Retina (tissue), 1 donor: ENCODE results near the gene ANKRD12.
"Not testable (repeated sequence)": the region's sequence is repeated elsewhere in the genome, so short reads cannot be mapped to it uniquely, and the experiment has no call there.

Experiments used
- DNase-seq: peaks from one replicate; pipeline ENCODE4 v3.0.0-alpha.2; 2016

The ANKRD12 gene

DNA sequence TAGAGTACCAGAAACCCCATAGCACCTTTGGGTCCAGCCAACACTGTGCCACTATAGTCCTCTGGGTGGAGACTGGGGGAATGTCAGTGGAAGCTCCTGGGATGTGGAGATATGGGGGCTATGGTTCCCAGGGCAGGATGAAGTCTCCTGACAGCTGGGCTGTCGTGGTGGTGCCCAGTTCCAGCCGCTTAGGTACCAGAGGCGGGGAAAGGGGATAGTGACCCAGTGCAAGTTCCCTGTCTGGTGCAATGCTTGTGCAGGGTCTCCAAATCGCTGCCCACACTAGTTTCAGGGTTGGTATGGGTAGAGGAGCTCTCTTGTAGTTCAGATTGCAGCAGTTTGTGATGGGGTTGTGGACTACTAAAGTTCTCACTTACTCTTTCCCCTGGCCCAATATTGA is 97.9 kb downstream of the ANKRD12 start:
- no peak for DNase-seq

DNA sequence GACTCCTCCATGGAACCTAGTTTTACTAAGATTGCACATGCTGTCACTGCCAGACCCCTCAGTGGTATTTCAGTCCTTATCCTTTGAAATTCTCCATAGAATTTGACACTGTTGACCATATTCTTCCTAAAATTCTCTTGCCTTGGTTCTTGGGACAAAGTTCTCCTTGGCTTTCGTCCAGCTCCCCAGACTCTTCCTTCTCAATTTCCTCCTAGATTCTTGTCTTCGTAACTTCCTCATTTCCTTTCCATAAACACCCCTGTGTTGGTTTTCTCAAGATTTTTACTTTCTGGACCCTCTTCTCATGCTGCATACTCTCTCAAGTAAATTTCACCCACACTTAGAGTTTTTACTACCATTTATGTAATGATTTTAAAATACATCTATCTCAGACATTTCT is 101.4 kb downstream of the ANKRD12 start:
- no peak for DNase-seq

DNA sequence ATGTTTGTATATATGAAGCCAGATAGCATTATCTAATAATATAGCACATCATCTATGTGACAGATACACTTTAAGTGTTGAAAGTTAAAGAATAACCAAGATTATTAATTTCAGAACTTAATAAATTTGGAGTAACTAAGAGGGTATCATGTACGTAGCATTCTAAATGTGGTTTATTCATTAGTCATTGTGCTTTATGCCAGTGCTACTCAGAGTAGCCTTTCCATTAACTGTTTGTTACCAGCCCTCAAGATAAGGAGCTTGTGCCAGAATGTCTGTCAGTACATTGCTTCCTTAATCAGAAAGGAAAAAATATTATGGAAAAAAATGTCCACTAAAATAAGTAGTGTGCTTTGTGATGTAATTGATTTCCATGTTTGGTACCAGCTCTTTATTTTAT is 103.1 kb downstream of the ANKRD12 start:
- no peak for DNase-seq

DNA sequence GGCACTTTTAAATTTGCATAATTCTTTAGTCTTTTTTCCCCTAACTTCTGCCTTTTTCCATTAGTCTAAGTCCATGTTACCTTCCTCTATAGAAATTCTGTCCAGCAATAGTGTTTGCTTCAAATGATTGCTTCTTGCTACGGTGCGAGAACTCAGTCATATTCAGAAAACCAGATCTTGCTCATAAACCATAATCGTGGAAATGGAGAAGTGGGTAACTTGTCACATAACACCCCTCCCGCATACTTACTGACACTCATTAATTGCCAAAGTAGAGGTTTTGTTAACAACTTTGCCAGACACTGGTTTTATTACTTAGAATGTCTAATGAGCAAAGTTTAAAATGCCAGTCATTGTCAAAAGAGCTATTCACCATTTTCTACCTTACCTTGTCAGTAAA is 103.7 kb downstream of the ANKRD12 start:
- no peak for DNase-seq

DNA sequence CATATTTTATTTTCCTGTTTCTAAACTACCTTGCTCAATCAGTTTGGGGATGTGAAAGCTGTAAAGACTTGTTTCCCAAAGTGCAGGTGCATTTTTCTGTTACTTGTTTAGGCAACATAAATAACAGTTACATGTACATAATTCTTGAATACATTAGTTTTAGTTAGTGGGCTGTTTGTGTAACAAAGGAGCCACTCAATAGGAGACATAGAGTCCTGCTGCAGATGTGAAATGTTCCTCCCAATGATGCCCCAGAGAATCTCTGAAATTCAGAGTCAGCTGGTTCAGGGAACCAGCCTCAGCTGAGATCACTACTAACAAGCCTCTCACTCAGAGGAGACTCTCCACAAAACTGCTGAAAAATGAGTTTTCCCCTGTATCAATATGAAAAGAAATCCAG is 106.4 kb downstream of the ANKRD12 start:
- DNase-seq, result no peak

DNA sequence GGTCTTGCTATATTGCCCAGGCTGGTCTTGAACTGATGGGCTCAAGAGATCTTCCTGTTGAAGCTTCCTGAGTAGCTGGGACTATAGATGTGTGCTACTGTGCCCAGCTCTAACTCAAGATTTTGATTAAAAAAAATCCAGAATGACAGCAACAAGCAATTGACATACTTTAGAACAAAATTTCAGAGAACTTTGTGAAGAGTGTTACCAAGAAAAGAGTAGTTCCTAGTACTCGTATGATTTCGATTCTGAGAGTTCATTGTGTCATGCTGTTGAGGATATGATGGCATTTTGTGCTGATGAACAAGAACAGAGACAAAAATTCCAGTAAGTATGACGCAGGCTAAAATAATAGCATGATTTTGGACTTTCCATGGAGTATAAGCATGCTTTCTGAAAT is 107.8 kb downstream of the ANKRD12 start:
- DNase-seq, result no peak

DNA sequence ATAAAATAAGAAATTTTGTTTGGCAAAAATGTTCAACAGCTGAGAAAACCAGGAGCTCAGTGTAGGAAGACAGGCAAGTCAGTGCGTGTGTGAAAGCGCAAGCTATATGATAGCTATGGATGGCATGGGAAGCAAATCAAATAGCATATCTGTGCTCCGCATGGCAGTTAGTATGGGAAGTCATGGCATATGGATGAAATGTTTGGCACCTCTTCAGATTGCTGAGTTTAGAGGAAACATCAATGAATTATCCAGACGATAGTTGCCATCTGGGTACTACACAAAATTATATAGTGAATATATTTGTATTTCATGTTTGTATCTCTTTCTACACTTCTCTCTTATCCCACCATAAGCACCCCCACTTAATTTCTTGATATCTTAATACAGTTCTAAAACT is 112.1 kb downstream of the ANKRD12 start:
- DNase-seq, result no peak

DNA sequence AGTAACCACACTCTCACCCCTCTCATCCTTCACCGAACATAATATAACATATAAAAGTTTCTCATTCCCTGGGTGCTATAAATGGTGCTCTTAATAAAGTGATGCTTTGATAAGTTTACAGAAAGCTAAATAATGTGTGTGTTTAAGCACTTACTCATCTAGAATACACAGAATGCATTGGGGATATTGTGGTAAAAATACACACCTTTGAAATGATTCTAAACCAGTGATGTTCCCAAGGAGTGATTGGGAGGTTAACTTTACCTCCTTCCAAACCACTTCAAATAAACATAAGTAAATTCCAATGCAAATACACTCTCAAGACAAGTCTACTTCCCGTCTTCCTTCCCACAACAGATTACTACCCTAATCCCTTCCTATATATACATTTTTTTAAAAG is 112.7 kb downstream of the ANKRD12 start:
- DNase-seq, result no peak

DNA sequence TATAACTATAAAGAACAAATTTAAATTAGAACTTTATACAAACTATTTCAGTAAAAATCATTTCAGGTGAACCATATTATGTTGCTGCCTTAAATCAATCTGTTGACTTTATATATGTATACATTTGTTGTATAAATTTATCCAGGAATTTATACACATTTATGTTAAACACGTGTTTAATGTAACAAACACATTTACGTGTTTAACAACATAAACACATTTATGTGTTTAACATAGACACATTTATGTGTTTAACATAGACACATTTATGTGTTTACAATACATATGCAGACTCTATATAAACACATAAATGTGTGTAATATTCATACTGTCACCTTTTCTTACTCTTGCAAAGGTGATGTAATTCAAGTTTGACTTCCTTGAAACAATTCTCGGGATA is 122.6 kb downstream of the ANKRD12 start:
- DNase-seq, result no peak

DNA sequence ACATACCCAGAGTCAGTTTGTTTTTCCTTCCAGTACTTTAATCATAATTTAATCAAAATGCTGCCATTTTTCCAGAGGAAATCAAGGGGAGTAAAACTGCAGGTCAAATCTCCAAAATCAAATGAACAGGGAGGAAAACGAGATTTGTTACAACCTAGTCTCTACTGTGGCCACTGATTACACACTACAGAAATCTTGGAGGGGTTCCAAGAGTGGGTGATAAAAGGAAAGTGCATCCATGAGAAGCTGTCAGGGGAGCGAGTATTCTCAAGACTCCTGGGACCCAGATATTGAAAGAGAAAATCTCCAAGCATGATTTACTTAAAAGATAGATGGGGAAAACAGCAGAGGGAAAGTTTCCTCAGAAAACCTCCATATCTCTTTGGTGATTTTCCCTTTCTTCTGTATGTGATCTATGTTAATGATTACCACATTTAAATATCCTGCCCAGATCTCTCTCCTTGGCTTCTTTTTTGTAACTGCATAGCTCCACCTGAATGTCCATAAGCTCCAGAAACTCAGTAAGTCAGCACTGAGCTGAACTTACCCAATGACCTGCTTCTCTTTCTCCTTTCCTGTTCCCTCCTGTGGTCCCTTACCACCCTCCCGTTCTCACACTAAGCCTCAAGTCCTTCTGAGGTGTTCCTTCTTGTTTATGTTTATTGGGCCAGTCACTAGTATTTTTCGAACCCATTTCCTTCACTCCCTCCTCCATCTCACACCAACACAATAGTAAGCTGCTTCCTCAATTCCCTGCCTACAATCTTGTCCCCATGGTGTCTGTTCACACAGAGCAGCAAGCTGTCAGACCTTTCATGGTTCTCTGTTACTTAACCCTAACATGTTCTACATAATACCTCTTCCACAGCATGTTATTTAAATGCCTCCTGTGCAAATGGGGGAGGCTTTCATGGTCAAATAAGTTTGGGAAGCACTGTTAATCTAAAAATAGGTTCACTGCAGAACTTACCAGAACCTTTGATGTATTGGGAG is 124.1 kb downstream of the ANKRD12 start:
- DNase-seq, result no peak

DNA sequence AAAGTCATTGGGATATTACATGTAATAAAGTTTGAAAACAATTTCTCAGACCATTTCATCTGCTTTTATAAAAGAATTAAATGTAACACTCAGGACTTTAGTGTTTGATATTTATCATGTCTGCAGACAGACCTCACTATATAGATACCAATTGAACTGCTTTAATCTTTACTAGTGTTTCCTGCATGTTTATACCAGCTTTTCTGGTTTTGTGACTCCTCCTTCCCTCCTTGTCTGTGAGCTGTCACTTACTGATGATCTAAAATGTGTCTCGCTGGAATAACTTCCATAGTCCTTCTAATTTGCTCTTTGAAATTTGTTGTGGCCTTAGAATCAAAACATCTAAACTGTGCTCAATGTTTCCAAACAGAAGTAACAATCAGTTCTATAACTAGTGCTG is 126.7 kb downstream of the ANKRD12 start:
- no peak for DNase-seq

DNA sequence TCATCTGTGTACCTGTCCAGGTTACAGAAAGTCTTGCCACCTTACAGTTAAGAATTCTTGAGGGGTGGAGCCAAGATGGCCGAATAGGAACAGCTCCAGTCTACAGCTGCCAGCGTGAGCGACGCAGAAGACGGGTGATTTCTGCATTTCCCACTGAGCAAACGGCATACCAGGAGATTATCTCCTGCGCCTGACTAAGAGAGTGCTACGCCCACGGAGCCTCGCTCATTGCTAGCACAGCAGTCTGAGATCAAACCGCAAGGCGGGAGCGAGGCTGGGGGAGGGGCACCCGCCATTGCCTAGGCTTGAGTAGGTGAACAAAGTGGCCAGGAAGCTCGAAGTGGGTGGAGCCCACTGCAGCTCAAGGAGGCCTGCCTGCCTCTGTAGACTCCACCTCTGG is 128.2 kb downstream of the ANKRD12 start:
- not testable (repeated sequence) for DNase-seq

DNA sequence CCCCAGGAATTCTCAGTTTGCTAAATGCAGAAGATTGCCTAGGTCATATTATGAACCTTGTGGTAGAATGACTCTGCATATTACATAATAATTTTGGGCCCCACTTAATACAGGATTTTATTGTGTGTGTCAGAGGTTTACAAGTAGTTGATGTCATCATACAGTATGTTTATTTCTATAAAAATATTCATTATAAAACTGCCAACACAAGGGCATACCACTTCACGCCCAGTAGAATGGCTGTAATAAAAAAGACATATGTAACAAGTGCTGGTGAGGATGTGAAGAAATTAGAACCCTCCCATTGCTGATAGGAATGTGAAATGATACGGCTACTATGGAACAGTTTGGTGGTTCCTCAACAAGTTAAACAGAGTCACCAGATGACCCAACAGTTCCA is 136.6 kb downstream of the ANKRD12 start:
- no peak for DNase-seq

DNA sequence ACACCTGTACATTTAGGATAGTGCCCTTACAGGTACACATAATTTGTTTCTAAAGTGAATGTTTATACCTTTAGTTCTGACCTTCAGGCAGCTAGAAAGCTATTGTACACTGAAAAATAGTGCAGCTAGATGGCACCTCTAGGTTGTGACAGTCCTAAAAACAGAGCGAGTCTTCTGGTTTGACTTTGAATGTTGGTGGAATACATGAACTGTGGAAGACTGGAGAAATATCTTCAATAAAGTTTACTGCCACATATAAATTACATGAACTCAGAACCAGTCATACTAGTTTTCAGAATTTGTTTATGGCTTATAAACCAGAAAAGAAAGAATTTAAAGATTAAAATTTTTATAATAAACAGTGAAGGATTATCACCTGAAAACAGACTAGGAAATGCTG is 139.3 kb downstream of the ANKRD12 start:
- no peak for DNase-seq

DNA sequence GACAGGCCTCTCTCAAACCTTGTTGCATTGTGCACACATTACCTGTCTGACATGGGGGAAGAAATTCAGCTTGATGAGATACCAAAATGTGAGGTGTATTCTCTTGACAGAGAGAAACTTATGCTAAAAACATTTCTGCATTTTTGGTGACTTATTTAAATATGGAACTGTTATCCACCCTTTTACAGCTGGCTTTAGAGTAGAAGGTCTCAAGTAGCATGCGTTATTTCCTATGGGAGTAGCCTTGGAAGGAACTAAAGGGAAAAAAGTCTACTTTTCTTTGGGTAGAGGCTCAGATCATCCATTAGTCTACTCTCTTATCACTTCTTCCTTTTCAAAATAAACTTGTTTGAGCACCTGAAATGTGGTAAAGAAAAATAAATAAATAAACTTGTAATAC is 141.4 kb downstream of the ANKRD12 start:
- DNase-seq, result no peak

DNA sequence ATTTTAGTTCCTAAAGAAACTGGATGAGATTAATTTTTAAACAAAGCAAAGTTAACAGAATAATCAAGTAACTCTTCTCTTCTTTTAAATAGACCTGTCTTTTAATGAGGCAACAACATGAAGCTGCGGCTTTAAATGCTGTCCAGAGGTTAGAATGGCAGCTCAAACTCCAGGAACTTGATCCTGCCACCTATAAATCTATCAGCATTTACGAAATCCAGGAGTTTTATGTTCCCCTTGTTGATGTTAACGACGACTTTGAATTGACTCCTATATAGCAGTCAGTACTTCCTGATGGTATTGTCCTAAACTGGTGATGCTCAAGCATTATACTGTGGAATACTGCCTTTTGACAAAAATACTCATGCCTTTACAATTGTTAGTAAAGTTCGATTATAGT is 144.3 kb downstream of the ANKRD12 start:
- no peak for DNase-seq

DNA sequence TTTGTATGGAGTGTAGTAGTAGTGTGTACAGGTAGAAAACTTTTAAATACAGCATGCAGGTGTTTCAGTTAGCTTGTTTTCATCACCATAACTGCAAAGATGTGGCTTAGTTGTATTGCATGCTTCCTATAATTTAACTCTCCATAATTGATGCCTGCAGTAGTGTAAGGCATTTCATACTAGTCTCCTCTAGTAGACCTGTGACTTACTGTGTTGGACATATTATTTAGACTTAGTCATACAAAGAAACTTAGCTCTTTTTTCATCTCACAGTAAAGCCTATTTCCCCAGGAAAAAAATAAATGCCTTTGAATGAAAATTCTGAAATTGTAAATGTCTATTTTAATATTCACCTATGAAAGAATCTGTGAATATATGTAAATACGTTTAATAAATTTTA is 145.2 kb downstream of the ANKRD12 start:
- DNase-seq, result no peak

DNA sequence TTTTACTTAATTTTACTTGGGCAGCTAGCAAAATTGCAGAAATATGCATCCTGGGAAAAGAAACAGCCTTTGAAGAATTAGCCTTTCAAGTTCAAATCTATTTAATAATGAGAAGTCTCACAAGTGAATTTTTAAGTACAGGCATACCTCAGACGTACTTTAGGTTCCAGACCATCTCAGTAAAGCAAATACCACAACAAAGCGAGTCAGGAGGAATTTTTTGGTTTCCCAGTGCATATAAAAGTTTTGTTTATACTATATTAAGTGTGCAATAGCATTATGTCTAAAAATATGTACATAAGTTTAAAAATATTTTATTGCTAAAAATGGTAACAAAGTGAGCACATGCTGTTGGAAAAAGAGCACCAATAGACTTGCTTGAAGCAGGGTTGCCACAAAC is 147.2 kb downstream of the ANKRD12 start:
- DNase-seq, result no peak

DNA sequence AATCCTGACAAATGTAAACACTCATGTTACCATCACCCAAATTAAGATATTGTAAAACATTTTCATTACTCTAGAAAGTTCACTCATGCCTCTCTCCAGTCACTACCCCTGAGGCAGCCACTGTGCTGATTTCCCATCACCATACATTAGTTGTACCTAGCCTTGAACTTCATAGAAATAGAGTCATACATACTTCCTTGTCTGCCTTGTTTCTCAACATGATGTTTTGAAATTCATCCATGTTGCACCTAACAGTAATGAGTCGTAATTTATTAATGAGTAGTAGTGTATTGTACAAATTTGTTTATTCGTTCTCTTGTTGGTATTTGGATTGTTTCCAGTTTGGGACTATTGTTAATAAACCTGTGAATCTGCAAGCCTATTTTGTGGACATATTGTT is 149.0 kb downstream of the ANKRD12 start:
- no peak for DNase-seq

DNA sequence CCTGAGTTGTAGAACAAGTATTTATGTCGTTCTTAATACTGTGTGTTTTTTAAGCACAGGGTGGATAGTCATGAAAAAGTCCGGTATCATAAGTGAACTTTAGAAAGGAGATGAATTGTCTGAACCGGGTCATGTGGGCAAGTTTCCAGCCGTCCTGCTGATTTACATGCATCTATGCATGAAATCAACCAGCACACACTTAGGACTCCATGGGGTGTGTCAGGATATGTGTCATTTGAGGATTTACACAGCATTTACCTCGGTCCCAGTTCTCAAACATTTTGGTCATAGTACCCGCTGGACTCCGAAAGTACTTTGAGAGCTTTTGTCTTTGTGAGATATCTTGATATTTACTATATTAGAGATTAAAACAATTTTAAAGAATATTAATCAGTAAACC is 150.5 kb downstream of the ANKRD12 start:
- DNase-seq, result no peak

DNA sequence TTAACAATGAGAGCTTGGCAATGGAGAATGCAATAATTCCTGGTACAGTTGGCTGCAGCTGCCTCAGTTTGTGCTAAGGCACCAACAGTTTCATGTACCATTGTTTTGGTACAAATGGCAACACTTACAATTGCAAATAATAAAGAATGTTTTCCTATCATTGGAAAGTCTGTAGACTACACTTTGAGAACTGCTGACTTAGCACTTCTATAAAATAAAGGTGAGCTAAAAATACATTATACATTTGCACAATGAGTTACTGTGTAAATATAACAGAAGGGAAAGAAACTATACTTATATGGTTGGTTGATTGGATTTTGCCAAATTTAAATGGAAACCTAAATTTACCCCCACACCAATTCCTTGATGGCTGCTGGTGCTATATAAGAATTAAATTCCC is 153.1 kb downstream of the ANKRD12 start:
- DNase-seq, result no peak

DNA sequence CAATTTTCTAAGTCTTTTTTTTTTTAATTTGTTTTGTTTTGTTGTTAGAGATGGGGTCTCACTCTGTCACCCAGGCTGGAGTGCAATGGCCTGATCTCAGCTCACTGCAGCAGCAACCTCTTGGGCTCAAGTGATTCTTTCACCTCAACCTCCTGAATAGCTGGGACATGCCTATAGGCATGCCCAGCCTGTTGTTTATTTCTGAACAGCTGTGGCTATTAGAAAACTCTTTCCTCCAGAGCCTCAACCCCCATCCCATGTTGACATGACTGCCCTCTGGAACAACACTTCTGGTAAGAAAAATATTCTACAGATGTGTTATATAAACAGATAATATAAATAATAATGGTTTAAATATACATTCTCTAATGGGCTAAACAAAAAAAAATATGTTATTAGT is 153.6 kb downstream of the ANKRD12 start:
- no peak for DNase-seq

DNA sequence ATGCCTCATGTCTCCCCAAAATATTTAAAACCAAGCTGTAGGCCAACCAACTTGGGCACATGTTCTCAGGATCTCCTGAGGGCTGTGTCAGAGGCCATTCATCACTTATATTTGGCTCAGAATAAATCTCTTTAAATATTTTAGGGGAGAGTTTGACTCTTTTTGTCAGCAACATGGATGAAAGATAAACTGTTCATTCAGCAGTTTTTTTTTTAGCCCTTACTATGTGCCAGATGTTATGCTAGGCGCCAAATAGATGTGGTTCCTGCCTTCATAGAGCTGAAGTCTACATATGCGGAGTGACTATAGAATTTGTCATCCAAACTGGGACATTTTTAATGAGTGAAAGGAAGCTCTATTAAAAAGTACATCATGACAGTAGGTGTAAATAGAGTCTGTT is 155.5 kb downstream of the ANKRD12 start:
- DNase-seq, result no peak

DNA sequence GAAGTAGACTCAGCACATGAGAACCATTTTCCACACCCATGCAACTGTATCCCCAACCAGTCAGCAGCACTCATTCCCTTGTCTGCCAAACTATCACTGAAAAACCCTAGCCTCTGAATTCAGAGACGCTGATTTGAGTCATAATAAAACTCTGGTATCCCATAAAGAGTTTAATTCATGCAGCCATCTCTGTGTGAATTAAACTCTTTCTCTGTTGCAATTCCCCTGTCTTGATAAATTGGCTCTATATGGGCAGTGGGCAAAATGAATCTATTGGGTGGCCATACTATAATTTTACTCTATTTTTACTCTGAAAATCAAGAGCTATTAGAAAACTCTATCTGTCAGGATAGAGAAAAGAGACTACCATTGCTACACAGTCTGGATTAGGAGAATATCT is 157.4 kb downstream of the ANKRD12 start:
- DNase-seq, result no peak
